MM.1S (cell line): ENCODE data around the gene S100A6.

Experiments used
- CTCF ChIP-seq: fragments of 300-600 bp; sonication (generic); IDR thresholded peaks from 2 replicates; pipeline ENCODE4 v1.5.1; 2016; ENCODE audit warnings: antibody characterized with exemption, low read length, mixed read lengths
- EZH2 ChIP-seq: fragments of 300-600 bp; sonication (generic); optimal IDR thresholded peaks from 2 replicates; pipeline ENCODE3; 2017; ENCODE audit warnings: low read depth, mild to moderate bottlenecking, antibody characterized with exemption, low read length, mixed read lengths

GRCh38 chr1:153506386-153506785 lies 29.4 kb downstream of the S100A6 start:
- no peak for TF ChIP-seq CTCF
- TF ChIP-seq EZH2 = no peak
